ENCODE data around the gene RREB1.
"Not testable (repeated sequence)": the region's sequence is repeated elsewhere in the genome, so short reads cannot be mapped to it uniquely, and the experiment has no call there.

The RREB1 gene

DNA sequence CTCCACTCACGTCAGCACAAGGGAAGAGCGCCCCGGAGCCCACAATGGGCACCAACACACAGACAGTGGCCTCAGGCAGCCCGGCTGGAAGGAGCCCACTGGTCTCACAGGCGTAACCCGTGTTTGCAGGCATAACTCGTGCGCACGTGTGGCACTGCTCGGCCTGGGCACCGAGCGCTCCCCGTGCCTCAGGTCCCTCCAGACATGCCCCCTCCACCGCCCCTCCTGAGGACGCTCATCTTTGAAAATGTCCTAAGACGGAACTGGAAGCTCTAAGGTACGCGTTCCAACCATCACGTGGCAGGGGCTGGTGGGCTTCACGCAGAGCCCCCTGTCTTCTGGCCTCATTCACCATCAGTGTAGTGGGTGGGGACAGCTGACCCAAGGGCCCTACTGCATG lies 160.6 kb downstream of the RREB1 start:
- Histone ChIP-seq H3K36me3 (ENCODE audit: insufficient read depth, low read depth, low read length) (no peaks in the 10 kb centered on the region), H3K9me3 (ENCODE audit: insufficient read depth, low read depth, low read length) (no peaks in the 10 kb centered on the region), H3K4me1 (ENCODE audit: insufficient read depth, low read length) (no peaks in the 10 kb centered on the region), H3K27ac (ENCODE audit: low read length) (no peak overlapping the region), H3K27me3 (ENCODE audit: insufficient read depth, low read length) (no peaks in the 10 kb centered on the region), H3K4me3 (ENCODE audit: low read length) (no peak overlapping the region), H3K9ac (ENCODE audit: low read depth, low read length) (no peak overlapping the region)

DNA sequence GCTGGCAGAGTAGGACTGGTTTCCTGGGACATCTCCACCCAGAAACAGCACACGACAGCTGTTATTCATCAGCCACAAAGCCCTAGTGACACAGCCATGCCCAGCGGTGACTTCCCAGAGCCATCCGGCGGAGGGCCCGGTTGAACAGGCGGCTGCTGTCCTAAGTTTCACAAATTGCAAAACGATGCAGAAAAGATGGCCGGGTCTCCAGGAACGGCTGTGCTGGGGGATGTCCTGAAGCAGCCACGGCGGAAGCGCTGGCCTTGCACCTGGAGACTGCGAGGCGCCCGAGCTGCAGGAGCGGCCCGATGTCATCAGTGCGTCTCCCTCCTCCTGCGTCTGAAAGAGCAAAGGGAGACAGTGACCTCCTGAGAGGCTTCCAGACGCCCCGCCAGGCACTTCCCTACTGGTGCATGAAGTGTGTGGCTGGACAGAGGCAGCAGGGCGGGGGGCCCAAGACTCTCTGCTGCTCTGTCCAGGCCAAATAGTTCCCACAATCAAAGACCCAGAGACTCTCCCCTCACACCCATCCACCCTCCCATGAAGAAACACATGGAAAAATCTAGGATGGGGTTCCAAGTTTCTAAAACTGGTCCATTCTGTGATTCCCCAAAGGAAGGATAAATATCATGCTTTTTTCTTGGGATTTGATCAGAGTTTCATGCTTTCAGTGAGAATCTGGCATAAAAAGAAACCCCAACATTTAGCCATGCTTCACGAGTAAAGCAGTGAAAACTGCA lies 161.2 kb downstream of the RREB1 start:
- Histone ChIP-seq H3K9ac (ENCODE audit: low read depth, low read length) (no peak overlapping the region), H3K27me3 (ENCODE audit: insufficient read depth, low read length) (no peaks in the 10 kb centered on the region), H3K36me3 (ENCODE audit: insufficient read depth, low read depth, low read length) (no peaks in the 10 kb centered on the region), H3K9me3 (ENCODE audit: insufficient read depth, low read depth, low read length) (no peaks in the 10 kb centered on the region), H3K4me1 (ENCODE audit: insufficient read depth, low read length) (no peaks in the 10 kb centered on the region), H3K4me3 (ENCODE audit: low read length) (no peak overlapping the region), H3K27ac (ENCODE audit: low read length) (no peak overlapping the region)

DNA sequence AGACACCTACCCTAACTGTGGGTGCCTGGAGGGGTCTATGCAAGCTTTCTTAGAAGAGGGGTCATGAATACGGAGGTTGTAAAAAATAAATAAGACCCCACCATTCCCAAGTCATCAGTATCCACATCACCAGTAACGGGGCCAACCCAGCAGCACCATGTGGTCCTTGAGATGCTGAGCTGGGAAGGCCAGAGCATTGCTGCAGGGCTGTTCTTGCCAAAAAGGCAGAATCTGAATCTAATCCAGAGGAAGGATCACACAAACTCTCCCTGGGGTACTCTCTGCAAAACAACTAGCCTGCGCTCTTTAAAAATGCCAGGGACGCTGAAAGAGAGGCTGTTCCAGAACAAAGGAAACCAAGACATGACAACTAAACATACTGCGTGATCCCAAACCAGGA lies 162.1 kb downstream of the RREB1 start:
- Histone ChIP-seq H3K36me3 (ENCODE audit: insufficient read depth, low read depth, low read length) (no peaks in the 10 kb centered on the region), H3K27me3 (ENCODE audit: insufficient read depth, low read length) (no peaks in the 10 kb centered on the region), H3K4me3 (ENCODE audit: low read length) (no peak overlapping the region), H3K4me1 (ENCODE audit: insufficient read depth, low read length) (no peaks in the 10 kb centered on the region), H3K27ac (ENCODE audit: low read length) (no peak overlapping the region), H3K9me3 (ENCODE audit: insufficient read depth, low read depth, low read length) (no peaks in the 10 kb centered on the region), H3K9ac (ENCODE audit: low read depth, low read length) (no peak overlapping the region)

DNA sequence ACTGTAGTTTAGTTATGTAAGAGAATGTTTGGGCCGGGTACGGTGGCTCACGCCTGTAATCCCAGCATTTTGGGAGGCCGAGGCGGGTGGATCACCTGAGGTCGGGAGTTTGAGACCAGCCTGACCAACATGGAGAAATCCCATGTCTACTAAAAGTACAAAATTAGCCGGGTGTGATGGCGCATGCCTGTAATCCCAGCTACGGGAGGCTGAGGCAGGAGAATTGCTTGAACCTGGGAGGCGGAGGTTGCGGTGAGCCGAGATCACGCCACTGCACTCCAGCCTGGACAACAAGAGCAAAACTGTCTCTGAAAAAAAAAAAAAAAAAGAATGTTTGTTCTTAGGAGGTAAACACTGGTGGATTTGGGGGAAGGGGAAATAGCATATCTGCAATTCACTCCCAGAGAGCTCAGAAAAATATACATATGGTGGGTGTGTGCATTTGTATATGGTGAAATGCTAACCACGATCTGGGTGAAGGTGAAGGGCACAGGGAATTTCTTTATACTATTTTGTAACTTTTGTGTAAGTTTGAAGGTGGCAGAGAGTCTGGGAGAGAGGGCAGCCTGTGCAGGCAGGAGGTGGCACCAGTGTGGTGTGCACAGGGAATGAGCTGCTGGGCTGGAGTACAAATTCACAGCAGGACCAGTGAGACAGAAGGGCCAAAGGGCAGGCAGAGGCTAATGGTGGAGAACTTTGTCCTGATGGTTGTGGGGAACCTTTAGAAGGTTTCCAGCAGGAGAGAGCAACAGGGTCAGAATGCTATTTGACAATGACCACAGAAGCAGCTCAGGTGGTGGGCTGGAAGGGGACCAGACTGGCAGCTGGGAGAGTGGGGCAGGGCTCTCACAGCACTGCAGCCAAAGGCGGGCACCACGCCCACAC lies 162.8 kb downstream of the RREB1 start:
- Histone ChIP-seq H3K27ac (ENCODE audit: low read length) (no peak overlapping the region), H3K27me3 (ENCODE audit: insufficient read depth, low read length) (no peaks in the 10 kb centered on the region), H3K4me3 (ENCODE audit: low read length) (no peak overlapping the region), H3K4me1 (ENCODE audit: insufficient read depth, low read length) (no peaks in the 10 kb centered on the region), H3K36me3 (ENCODE audit: insufficient read depth, low read depth, low read length) (no peaks in the 10 kb centered on the region), H3K9ac (ENCODE audit: low read depth, low read length) (no peak overlapping the region), H3K9me3 (ENCODE audit: insufficient read depth, low read depth, low read length) (no peaks in the 10 kb centered on the region)

DNA sequence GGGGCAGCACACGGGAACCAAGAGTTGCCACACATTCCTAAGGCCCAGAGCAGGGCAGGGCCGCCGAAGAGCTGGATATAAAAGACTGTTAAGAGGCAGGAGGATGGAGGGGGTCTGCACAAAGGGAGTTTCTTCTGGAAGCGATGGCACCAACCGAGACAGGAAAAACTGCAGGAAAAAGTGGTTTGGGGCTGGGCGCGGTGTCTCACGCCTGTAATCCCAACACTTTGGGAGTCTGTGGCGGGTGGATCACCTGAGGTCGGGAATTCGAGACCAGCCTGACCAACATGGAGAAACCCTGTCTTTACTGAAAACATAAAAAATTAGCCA lies 163.4 kb downstream of the RREB1 start:
- H3K27me3 ChIP-seq (ENCODE audit: insufficient read depth, low read length) = no peaks in the 10 kb centered on the region
- no peaks in the 10 kb centered on the region for H3K4me1 ChIP-seq (ENCODE audit: insufficient read depth, low read length)
- H3K27ac ChIP-seq (ENCODE audit: low read length) = no peak overlapping the region

DNA sequence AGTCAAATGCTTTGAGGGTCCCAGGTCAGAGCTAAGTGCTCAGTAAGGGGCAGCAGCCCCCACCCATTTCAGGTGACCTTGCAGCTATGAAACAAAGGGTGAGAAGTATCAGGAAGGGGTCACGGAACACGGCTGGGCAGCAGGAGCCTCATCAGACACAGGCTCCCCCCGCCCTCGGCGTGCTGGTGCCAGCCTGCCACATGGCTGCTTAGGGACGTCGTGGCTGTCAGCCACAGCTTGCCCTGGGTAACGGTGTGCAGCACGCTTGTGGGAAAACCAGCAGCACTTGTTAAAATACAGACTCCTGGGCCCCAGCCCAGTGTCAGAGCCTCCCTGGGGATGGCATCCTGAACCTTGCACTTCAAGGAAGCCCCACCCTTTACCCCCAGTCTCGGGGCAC lies 165.9 kb downstream of the RREB1 start:
- no peaks in the 10 kb centered on the region for H3K36me3 ChIP-seq (ENCODE audit: insufficient read depth, low read depth, low read length)
- H3K4me3 ChIP-seq (ENCODE audit: low read length) = no peak overlapping the region
- H3K27me3 ChIP-seq (ENCODE audit: insufficient read depth, low read length) = no peaks in the 10 kb centered on the region
- no peaks in the 10 kb centered on the region for H3K9me3 ChIP-seq (ENCODE audit: insufficient read depth, low read depth, low read length)
- H3K9ac ChIP-seq (ENCODE audit: low read depth, low read length) = no peak overlapping the region
- H3K27ac ChIP-seq (ENCODE audit: low read length) = no peak overlapping the region
- H3K4me1 ChIP-seq (ENCODE audit: insufficient read depth, low read length) = no peaks in the 10 kb centered on the region

More for the DNA sequence above, 163.4 kb downstream of the RREB1 start:
- Histone ChIP-seq H3K9ac (ENCODE audit: low read depth, low read length) (no peak overlapping the region), H3K4me3 (ENCODE audit: low read length) (no peak overlapping the region), H3K9me3 (ENCODE audit: insufficient read depth, low read depth, low read length) (no peaks in the 10 kb centered on the region), H3K36me3 (ENCODE audit: insufficient read depth, low read depth, low read length) (no peaks in the 10 kb centered on the region)

DNA sequence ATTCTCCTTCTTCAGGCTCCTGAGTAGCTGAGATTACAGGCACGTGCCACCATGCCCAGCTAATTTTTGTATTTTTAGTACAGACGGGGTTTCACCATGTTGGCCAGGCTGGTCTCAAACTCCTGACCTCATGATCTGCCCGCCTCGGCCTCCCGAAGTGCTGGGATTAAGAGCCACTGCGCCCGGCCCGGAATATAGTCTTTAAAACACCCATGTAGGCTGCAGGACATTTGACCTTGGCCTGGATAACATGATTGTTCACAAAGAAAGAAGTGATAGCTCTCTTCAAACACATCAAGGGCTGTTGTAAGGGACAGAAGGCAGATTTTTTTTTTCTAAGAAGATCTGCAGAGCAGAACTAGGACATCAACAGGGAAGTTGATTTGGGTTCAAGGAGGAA lies 166.8 kb downstream of the RREB1 start:
- not testable (repeated sequence) for H3K9me3 ChIP-seq (ENCODE audit: insufficient read depth, low read depth, low read length); H3K4me3 ChIP-seq (ENCODE audit: low read length); H3K27me3 ChIP-seq (ENCODE audit: insufficient read depth, low read length); H3K9ac ChIP-seq (ENCODE audit: low read depth, low read length); H3K36me3 ChIP-seq (ENCODE audit: insufficient read depth, low read depth, low read length); H3K27ac ChIP-seq (ENCODE audit: low read length); H3K4me1 ChIP-seq (ENCODE audit: insufficient read depth, low read length)

DNA sequence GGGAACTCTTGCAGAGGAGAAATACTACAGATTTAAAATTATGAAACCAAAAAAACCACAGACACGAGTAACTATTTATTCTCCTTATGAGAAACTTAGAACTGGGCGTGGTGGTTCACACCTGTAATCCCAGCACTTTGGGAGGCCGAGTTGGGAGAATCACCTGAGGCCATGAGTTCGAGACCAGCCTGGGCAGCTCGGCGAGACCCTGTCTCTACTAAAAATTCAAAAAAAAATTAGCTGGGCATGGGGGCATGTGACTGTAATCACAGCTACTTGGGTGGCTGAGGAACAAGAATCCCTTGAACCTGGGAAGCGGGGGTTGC lies 168.4 kb downstream of the RREB1 start:
- Histone ChIP-seq H3K27ac (ENCODE audit: low read length) (no peak overlapping the region), H3K9me3 (ENCODE audit: insufficient read depth, low read depth, low read length) (no peaks in the 10 kb centered on the region), H3K9ac (ENCODE audit: low read depth, low read length) (no peak overlapping the region), H3K4me3 (ENCODE audit: low read length) (no peak overlapping the region), H3K4me1 (ENCODE audit: insufficient read depth, low read length) (no peaks in the 10 kb centered on the region), H3K27me3 (ENCODE audit: insufficient read depth, low read length) (no peaks in the 10 kb centered on the region), H3K36me3 (ENCODE audit: insufficient read depth, low read depth, low read length) (no peaks in the 10 kb centered on the region)

DNA sequence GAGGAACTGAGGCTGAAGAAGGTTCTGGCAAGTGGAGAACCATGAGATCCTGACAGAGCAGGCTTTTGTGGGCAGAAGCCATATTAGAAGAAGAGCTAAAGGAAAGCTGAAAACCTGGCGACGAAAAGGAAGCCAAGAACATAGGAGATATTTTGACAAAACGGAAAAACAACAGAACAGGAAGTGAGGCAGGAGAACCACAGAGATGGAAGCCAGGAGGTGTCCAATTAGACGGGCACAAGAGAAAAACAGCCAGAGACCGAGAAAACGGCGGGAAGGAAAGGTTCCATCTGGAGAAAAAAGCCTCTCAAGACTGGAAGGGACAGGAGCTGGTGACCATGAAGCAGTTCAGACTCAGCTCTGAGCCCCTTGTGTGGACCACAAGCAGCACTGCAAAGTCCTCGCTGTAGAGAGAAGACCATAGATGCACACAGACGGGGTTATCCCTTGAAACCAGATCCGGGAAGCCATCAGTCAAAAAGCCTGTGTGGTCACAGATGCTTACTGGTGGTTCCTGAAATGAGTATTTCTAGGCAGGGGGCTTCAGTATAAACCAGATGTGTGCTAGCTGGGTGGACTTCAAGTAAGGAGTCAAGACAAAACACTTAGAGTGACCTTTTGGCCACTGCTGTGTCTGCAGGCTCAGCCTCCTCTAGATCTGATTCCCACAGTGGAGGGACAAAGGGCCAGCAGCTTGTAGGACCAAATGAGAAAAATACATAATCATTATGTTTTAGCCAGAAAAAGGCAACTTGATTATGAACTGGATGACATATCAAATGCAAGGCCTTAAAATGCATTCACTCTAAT lies 174.5 kb downstream of the RREB1 start:
- Histone ChIP-seq H3K9ac (ENCODE audit: low read depth, low read length) (no peak overlapping the region), H3K4me1 (ENCODE audit: insufficient read depth, low read length) (no peaks in the 10 kb centered on the region), H3K27ac (ENCODE audit: low read length) (no peak overlapping the region), H3K27me3 (ENCODE audit: insufficient read depth, low read length) (no peaks in the 10 kb centered on the region), H3K9me3 (ENCODE audit: insufficient read depth, low read depth, low read length) (no peaks in the 10 kb centered on the region), H3K36me3 (ENCODE audit: insufficient read depth, low read depth, low read length) (peaks cover 32% of the 10 kb centered on the region), H3K4me3 (ENCODE audit: low read length) (no peak overlapping the region)

DNA sequence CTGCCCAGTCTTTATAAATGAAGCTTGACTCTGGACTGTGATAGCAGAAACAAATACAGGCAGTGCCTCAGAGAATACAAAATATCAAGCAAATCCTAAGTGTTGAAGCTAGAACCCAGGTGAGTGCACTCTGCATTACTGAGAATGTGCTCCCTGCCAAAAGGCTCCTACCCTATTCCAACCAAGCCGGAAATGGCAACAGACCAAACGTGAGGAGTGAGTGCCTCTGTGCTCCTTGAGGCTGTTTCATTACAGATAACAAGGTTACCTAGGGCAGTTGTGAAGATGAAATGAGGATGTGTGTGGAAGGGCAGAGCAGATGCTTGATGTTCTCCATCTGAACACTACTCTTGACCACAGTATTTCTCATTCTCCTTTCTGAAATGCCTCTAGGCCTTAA lies 175.9 kb downstream of the RREB1 start:
- Histone ChIP-seq H3K36me3 (ENCODE audit: insufficient read depth, low read depth, low read length) (peaks cover 45% of the 10 kb centered on the region), H3K9ac (ENCODE audit: low read depth, low read length) (no peak overlapping the region), H3K4me3 (ENCODE audit: low read length) (no peak overlapping the region), H3K27me3 (ENCODE audit: insufficient read depth, low read length) (no peaks in the 10 kb centered on the region), H3K9me3 (ENCODE audit: insufficient read depth, low read depth, low read length) (no peaks in the 10 kb centered on the region), H3K4me1 (ENCODE audit: insufficient read depth, low read length) (no peaks in the 10 kb centered on the region), H3K27ac (ENCODE audit: low read length) (no peak overlapping the region)

DNA sequence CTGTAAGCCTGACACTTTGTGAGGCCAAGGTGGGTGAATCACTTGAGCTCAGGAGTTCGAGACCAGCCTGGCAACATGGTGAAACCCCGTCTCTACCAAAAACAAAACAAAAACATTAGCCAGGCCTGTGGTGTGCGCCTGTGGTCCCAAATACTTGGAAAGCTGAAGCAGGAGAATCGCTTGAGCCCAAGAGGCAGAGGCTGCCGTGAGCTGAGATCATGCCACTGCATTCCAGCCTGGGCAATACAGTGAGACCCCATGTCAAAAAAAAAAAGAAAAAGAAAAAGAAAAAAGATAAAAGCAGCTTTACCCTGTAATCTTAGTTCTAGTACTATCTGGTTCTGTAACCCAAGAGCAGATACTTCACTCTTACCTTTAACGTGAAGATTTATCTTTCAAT lies 177.7 kb downstream of the RREB1 start:
- no peaks in the 10 kb centered on the region for H3K4me1 ChIP-seq (ENCODE audit: insufficient read depth, low read length)
- H3K27me3 ChIP-seq (ENCODE audit: insufficient read depth, low read length) = no peaks in the 10 kb centered on the region
- H3K9ac ChIP-seq (ENCODE audit: low read depth, low read length) = no peak overlapping the region
- no peaks in the 10 kb centered on the region for H3K9me3 ChIP-seq (ENCODE audit: insufficient read depth, low read depth, low read length)
- peaks cover 63% of the 10 kb centered on the region for H3K36me3 ChIP-seq (ENCODE audit: insufficient read depth, low read depth, low read length)
- no peak overlapping the region for H3K27ac ChIP-seq (ENCODE audit: low read length)
- no peak overlapping the region for H3K4me3 ChIP-seq (ENCODE audit: low read length)

DNA sequence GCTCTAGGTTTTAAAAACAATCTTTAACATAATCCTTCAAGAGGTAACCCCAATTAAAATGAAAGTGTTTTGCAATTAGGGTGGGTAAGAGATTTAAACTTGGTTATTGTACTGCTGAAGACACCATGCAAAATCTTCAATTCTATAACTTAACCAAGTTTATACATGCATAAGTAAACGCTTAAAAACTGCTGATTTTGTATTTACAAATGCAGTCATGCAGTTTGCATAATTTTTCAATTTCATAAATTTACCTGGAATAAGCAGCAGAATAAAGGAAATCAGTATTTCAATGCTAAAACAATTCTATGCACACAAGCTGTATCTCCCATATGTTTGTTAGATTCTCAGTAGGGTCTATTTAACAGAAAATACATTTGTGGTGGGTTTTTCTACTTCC lies 182.3 kb downstream of the RREB1 start:
- no peak overlapping the region for H3K27ac ChIP-seq (ENCODE audit: low read length)
- peaks cover 97% of the 10 kb centered on the region for H3K36me3 ChIP-seq (ENCODE audit: insufficient read depth, low read depth, low read length)
- no peak overlapping the region for H3K9ac ChIP-seq (ENCODE audit: low read depth, low read length)
- no peak overlapping the region for H3K4me3 ChIP-seq (ENCODE audit: low read length)
- no peaks in the 10 kb centered on the region for H3K4me1 ChIP-seq (ENCODE audit: insufficient read depth, low read length)
- no peaks in the 10 kb centered on the region for H3K27me3 ChIP-seq (ENCODE audit: insufficient read depth, low read length)
- no peaks in the 10 kb centered on the region for H3K9me3 ChIP-seq (ENCODE audit: insufficient read depth, low read depth, low read length)

Data from iPS-20b (cell line).